Sigmoid colon (tissue), 4 donors: ENCODE results near the gene EPB41L4A.

ENCODE experiments used
- CTCF ChIP-seq, 4 experiments: fragments of 450-650 bp in 3 of 4; fragments of 200-600 bp in 1 of 4; IDR thresholded peaks; one replicate each; pipeline ENCODE4 v1.5.1; 2016 to 2019; ENCODE audit warnings: antibody characterized with exemption in 4 of 4, mild to moderate bottlenecking in 3 of 4, moderate library complexity in 2 of 4
- EP300 ChIP-seq, 4 donors: sonication (generic); formaldehyde crosslinking; IDR thresholded peaks; one replicate each; pipeline ENCODE4 v1.6.1; 2017; ENCODE audit warnings: antibody characterized with exemption in 4 of 4
- POLR2A ChIP-seq, 2 donors: fragments of 450-650 bp; IDR thresholded peaks; one replicate each; pipeline ENCODE4 v1.6.1; 2016; ENCODE audit warnings: antibody characterized with exemption in 2 of 2, mild to moderate bottlenecking in 2 of 2, moderate library complexity in 2 of 2
- POLR2AphosphoS5 ChIP-seq, 4 donors: sonication (generic); formaldehyde crosslinking; IDR thresholded peaks; one replicate each; pipeline ENCODE4 v1.6.1; 2017; ENCODE audit warnings: antibody characterized with exemption in 4 of 4

- TF ChIP-seq CTCF (IDR thresholded peaks at IDR 0.05): no peak
- TF ChIP-seq POLR2A (IDR thresholded peaks at IDR 0.05): no peak
- no peak for TF ChIP-seq POLR2AphosphoS5 (IDR thresholded peaks at IDR 0.05)
- no peak for TF ChIP-seq EP300 (IDR thresholded peaks at IDR 0.05)
Observed at GRCh38 chr5:112344540-112344939, 74.5 kb downstream of the EPB41L4A start.
